ENCODE results near the gene MED12. TPM values are rescaled to one million over a fixed set of nuclear protein-coding genes. Genes with fewer than 3 reads are reported as not detected.

The MED12 gene
- polyA plus RNA-seq, 1 experiment = 12.4 TPM

DNA sequence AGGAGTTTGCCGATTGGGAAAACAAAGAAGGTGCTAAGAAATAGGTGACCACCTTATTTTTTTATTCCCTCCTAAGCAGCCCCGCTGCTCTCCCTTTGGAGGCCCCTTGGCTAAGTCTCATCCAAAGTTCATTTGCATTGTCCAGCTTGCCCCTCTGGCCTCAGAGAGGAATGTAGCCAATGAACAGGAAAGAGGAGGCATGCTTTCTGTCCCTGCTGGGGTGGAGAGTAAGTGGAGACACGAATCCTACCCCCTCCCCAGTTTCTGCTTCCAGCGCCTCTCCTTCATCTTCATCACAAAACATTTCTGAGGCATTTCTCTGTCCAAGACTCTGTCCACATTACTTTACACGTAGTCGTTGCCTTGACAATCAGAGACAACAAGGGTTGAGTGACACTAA is 64.9 kb downstream of the MED12 start:
- Histone ChIP-seq H3K27me3 (ENCODE audit: control insufficient read depth, insufficient read depth, low read length) (no peaks in the 10 kb centered on the region), H3K36me3 (ENCODE audit: control insufficient read depth, insufficient read depth, low read length) (no peaks in the 10 kb centered on the region), H3K4me3 (ENCODE audit: low read depth, low read length) (no peak overlapping the region)
- ChIA-PET POLR2A (interaction anchor here (1.2 kb wide), 1 partner anchor 182 kb away, joined by 3 read pairs; the partner anchor contains the start of gene TAF1), CTCF (interaction anchor here (0.8 to 1.6 kb wide), 2 partner anchors 9 to 166 kb away, joined by 4 read pairs; no protein-coding TSS in a partner anchor)
- TF ChIP-seq, protein P1, sequence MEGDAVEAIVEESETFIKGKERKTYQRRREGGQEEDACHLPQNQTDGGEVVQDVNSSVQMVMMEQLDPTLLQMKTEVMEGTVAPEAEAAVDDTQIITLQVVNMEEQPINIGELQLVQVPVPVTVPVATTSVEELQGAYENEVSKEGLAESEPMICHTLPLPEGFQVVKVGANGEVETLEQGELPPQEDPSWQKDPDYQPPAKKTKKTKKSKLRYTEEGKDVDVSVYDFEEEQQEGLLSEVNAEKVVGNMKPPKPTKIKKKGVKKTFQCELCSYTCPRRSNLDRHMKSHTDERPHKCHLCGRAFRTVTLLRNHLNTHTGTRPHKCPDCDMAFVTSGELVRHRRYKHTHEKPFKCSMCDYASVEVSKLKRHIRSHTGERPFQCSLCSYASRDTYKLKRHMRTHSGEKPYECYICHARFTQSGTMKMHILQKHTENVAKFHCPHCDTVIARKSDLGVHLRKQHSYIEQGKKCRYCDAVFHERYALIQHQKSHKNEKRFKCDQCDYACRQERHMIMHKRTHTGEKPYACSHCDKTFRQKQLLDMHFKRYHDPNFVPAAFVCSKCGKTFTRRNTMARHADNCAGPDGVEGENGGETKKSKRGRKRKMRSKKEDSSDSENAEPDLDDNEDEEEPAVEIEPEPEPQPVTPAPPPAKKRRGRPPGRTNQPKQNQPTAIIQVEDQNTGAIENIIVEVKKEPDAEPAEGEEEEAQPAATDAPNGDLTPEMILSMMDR (IDR thresholded peaks at IDR 0.05; ENCODE audit: insufficient read depth, low read depth, low read length) = no peak
- DNase-seq (ENCODE audit: low read depth) = no peak

GRCh38 chrX:71184092-71184491 is 65.7 kb downstream of the MED12 start:
- no peak for DNase-seq (ENCODE audit: low read depth)
- ChIA-PET POLR2A (no interaction called here), CTCF (no interaction called here)
- H3K27me3 ChIP-seq (ENCODE audit: control insufficient read depth, insufficient read depth, low read length) = no peaks in the 10 kb centered on the region
- H3K36me3 ChIP-seq (ENCODE audit: control insufficient read depth, insufficient read depth, low read length) = no peaks in the 10 kb centered on the region
- TF ChIP-seq, protein P1 (IDR thresholded peaks at IDR 0.05; ENCODE audit: insufficient read depth, low read depth, low read length) = no peak
- H3K4me3 ChIP-seq (ENCODE audit: low read depth, low read length) = no peak overlapping the region

- DNase-seq (ENCODE audit: low read depth) = no peak
- CTCF ChIA-PET = no interaction called here
- Histone ChIP-seq H3K36me3 (ENCODE audit: control insufficient read depth, insufficient read depth, low read length) (no peaks in the 10 kb centered on the region), H3K4me3 (ENCODE audit: low read depth, low read length) (no peak overlapping the region), H3K27me3 (ENCODE audit: control insufficient read depth, insufficient read depth, low read length) (no peaks in the 10 kb centered on the region)
- TF ChIP-seq, protein P1 (IDR thresholded peaks at IDR 0.05; ENCODE audit: insufficient read depth, low read depth, low read length) = no peak
- POLR2A ChIA-PET = no interaction called here
Measured at GRCh38 chrX:71184803-71185495, 66.6 kb downstream of the MED12 start.

- no peak for DNase-seq (ENCODE audit: low read depth)
- H3K36me3 ChIP-seq (ENCODE audit: control insufficient read depth, insufficient read depth, low read length) = no peaks in the 10 kb centered on the region
- H3K27me3 ChIP-seq (ENCODE audit: control insufficient read depth, insufficient read depth, low read length) = no peaks in the 10 kb centered on the region
- TF ChIP-seq, protein P1 (IDR thresholded peaks at IDR 0.05; ENCODE audit: insufficient read depth, low read depth, low read length) = no peak
- H3K4me3 ChIP-seq (ENCODE audit: low read depth, low read length) = no peak overlapping the region
- CTCF ChIA-PET = no interaction called here
- POLR2A ChIA-PET = no interaction called here
Measured at GRCh38 chrX:71191248-71191647, 72.9 kb downstream of the MED12 start.

Small RNA genes within 50 kb of the gene (small RNA-seq; reads per million reads assigned to genes)
- gene CXorf65 (ENCODE audit: insufficient read length, low read depth, low replicate concordance) = not detected

Other genes starting within 250 kb of the MED12 start
- gene TEX11, start 209.9 kb upstream of the MED12 start, polyA plus RNA-seq (2011; rRNA removed) = not detected in 2 replicates
- gene SLC7A3, start 187.5 kb upstream of the MED12 start, polyA plus RNA-seq (2011; rRNA removed) = not detected in 2 replicates
- 76.2 and 82.5 TPM in 2 replicates for gene SNX12, start 50.3 kb upstream of the MED12 start, polyA plus RNA-seq (2011; rRNA removed)
- gene FOXO4, start 22.7 kb upstream of the MED12 start, polyA plus RNA-seq (2011; rRNA removed) = 2.1 and 2.4 TPM in 2 replicates
- not detected in 2 replicates for gene CXorf65, start 11.9 kb upstream of the MED12 start, polyA plus RNA-seq (2011; rRNA removed)
- 0.13 TPM in 1 of 2 replicates, not detected in the other for gene IL2RG, start 7.0 kb upstream of the MED12 start, polyA plus RNA-seq (2011; rRNA removed)
- 0.22 and 0.27 TPM in 2 replicates for gene NLGN3, start 26.2 kb downstream of the MED12 start, polyA plus RNA-seq (2011; rRNA removed)
- gene GJB1, start 104.6 kb downstream of the MED12 start, polyA plus RNA-seq (2011; rRNA removed) = not detected in 2 replicates
- 18.3 and 25.1 TPM in 2 replicates for gene ZMYM3, start 135.5 kb downstream of the MED12 start, polyA plus RNA-seq (2011; rRNA removed)
- 233 and 276 TPM in 2 replicates for gene NONO, start 165.0 kb downstream of the MED12 start, polyA plus RNA-seq (2011; rRNA removed)
- gene ITGB1BP2, start 183.2 kb downstream of the MED12 start, polyA plus RNA-seq (2011; rRNA removed) = 6.8 and 10.5 TPM in 2 replicates
- gene TAF1, start 247.8 kb downstream of the MED12 start, polyA plus RNA-seq (2011; rRNA removed) = 11.1 and 17.0 TPM in 2 replicates

Measured in BJ (cell line).